ENCODE results near the gene EIF1AD.
A peak's percentile ranks its signal among the peaks of the same experiment; 100 is the strongest.
"Not testable (repeated sequence)": the region's sequence is repeated elsewhere in the genome, so short reads cannot be mapped to it uniquely, and the experiment has no call there.

Gene EIF1AD

GRCh38 chr11:66012371-66012945, 10.5 kb upstream of the EIF1AD start:
- peak; percentile 29 for DNase-seq (ENCODE audit: low spot score)
- TF ChIP-seq CTCF (IDR thresholded peaks at IDR 0.05; ENCODE audit: extremely low read depth, missing control alignments) = no peak

DNA sequence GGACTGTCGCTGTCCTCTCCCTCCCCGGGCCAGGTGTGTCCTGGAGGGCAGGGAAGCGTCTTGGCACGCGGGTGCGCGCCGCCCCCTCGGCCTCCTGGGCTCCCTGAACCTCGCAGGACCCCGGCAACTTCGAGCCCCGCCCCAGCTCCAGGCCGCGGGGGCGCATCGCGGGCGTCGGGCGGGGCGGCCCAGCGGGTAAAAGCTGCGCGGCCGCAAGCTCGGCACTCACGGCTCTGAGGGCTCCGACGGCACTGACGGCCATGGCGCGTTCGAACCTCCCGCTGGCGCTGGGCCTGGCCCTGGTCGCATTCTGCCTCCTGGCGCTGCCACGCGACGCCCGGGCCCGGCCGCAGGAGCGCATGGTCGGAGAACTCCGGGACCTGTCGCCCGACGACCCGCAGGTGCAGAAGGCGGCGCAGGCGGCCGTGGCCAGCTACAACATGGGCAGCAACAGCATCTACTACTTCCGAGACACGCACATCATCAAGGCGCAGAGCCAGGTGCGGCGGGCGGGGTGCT, 9.9 kb upstream of the EIF1AD start, which contains the start of gene CST6:
TSS of gene CST6 (plus strand) at position 224 of the 519 bp plus-strand sequence. CDS start at position 261, 37 bp downstream.
- DNase-seq (ENCODE audit: low spot score) = peak; percentile 14

GRCh38 chr11:66011239-66011784, 9.4 kb upstream of the EIF1AD start:
- peak; percentile 29 for DNase-seq (ENCODE audit: low spot score)
- no peak for TF ChIP-seq CTCF (IDR thresholded peaks at IDR 0.05; ENCODE audit: extremely low read depth, missing control alignments)

More for the DNA sequence above, 9.9 kb upstream of the EIF1AD start, which contains the start of gene CST6:
- no peak for TF ChIP-seq CTCF (IDR thresholded peaks at IDR 0.05; ENCODE audit: extremely low read depth, missing control alignments)

GRCh38 chr11:66010036-66010435, 8.1 kb upstream of the EIF1AD start:
- DNase-seq (ENCODE audit: low spot score) = not testable (repeated sequence)

GRCh38 chr11:66008468-66009101, 6.6 kb upstream of the EIF1AD start:
- peak; percentile 16 for DNase-seq (ENCODE audit: low spot score)
- TF ChIP-seq CTCF (IDR thresholded peaks at IDR 0.05; ENCODE audit: extremely low read depth, missing control alignments) = no peak

- DNase-seq (ENCODE audit: low spot score) = no peak
- no peak for TF ChIP-seq CTCF (IDR thresholded peaks at IDR 0.05; ENCODE audit: extremely low read depth, missing control alignments)
Observed at GRCh38 chr11:66008095-66008467, 6.1 kb upstream of the EIF1AD start.

DNA sequence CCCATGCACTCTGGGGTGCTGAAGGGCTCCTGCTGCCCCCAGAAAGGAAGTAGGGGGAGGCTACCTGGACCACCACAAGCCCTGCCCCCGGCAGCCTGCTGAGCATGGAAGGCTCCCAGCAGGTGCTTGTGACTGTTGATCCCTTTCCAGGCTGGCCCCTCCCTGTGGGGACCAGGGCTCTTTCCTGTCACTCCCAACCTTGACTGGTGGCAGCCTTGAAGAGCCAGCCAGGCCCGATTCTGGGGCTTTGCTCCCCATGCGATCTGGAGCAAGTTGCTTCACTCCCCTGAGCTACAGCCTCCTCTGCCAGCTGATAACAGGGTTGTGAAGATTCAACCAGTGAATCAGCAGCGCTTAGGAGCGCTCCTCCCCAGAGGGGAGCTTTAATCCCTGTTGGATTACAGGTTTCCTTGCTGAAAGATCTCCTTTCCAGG, 5.3 kb upstream of the EIF1AD start:
- TF ChIP-seq CTCF (IDR thresholded peaks at IDR 0.05; ENCODE audit: extremely low read depth, missing control alignments) = no peak
- peak; percentile 11 for DNase-seq (ENCODE audit: low spot score)
